ENCODE results near the gene PSMF1. TPM values are rescaled to one million over a fixed set of nuclear protein-coding genes. Genes with fewer than 3 reads are reported as not detected.

The PSMF1 gene
- total RNA-seq, 1 experiment from 2014 or later: 90.8 TPM

DNA sequence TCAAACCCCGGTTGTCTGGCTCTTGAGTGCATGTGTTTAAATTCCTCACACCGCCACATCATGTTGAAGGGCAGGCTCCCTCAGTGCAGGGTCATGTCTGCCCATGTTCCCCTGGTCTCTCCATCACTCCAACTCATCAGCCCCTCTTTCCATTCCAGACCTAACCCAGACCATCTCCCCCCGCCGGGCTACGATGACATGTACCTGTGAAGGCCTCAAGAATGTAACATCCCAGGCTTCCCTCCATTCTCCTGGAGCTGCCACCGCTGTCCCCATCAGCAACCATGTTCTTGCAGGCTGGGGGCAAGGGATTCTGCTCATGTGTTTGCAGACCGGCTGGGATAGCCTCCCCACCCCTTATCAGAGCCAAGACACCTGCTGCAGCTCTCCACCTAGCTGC lies 46.5 kb downstream of the PSMF1 start:
- H3K4ac ChIP-seq (ENCODE audit: low read depth, low read length): no peak overlapping the region
- H3K36me3 Mint-ChIP-seq (ENCODE audit: insufficient read depth in 1 of 3, low read depth in 3 of 3): peaks cover 37 to 84% (median 73%) of the 10 kb centered on the region in 3 experiments; a peak in 6 of 7 replicates

More for the DNA sequence above, 46.5 kb downstream of the PSMF1 start:
- Histone ChIP-seq H3K18ac (ENCODE audit: insufficient read length, low read depth, low read length) (no peak overlapping the region), H3K27ac (ENCODE audit: insufficient read length, low read depth, low read length) (no peak overlapping the region), H2BK20ac (ENCODE audit: low read depth, low read length, poor library complexity, severe bottlenecking) (no peak overlapping the region), H3K56ac (ENCODE audit: insufficient read length, low read depth, low read length) (no peak overlapping the region), H3K9ac (ENCODE audit: extremely low read depth, insufficient read length, low read length) (no peak overlapping the region), H4K5ac (ENCODE audit: insufficient read length, low read depth, low read length) (no peak overlapping the region), H3K23ac (ENCODE audit: insufficient read length, low read depth, low read length) (no peak overlapping the region), H3K27me3 (ENCODE audit: insufficient read depth, low read length) (no peaks in the 10 kb centered on the region; the same call in 1 of the 2 replicates), H4K91ac (ENCODE audit: insufficient read length, low read depth, low read length) (no peak overlapping the region), H3K79me2 (ENCODE audit: insufficient read depth, low read length) (no peaks in the 10 kb centered on the region; the same call in 1 of the 2 replicates), H2AK5ac (ENCODE audit: insufficient read length, low read length) (no peak overlapping the region), H2BK120ac (ENCODE audit: low read depth, low read length, poor library complexity, severe bottlenecking) (no peak overlapping the region), H3K14ac (ENCODE audit: insufficient read depth, low read length) (no peak overlapping the region), H3K23me2 (ENCODE audit: insufficient read length, low read depth, low read length, poor library complexity, severe bottlenecking) (no peaks in the 10 kb centered on the region), H4K8ac (replicated peaks; ENCODE audit: insufficient read length, low read depth, low read length) (no peak overlapping the region), H2AFZ (ENCODE audit: low read length) (no peak overlapping the region), H3K4me1 (ENCODE audit: insufficient read depth, low read length) (no peaks in the 10 kb centered on the region), H3K79me1 (ENCODE audit: insufficient read depth, low read depth, low read length, poor library complexity, severe bottlenecking) (no peaks in the 10 kb centered on the region), H4K20me1 (ENCODE audit: control insufficient read depth, insufficient read depth, insufficient read length) (no peaks in the 10 kb centered on the region), H3T11ph (ENCODE audit: low read length) (no peak overlapping the region), H2BK12ac (ENCODE audit: insufficient read length, low read depth, low read length) (no peak overlapping the region), H3K4me2 (ENCODE audit: insufficient read depth, insufficient read length, low read length) (no peak overlapping the region), H2BK5ac (ENCODE audit: insufficient read length, low read length) (no peak overlapping the region), H2BK15ac (ENCODE audit: low read depth, low read length) (no peak overlapping the region), H3K9me3 (ENCODE audit: control insufficient read depth, low read depth, low read length) (no peaks in the 10 kb centered on the region)
- no peak overlapping the region for H3K27ac Mint-ChIP-seq
- no peaks in the 10 kb centered on the region for H3K4me1 Mint-ChIP-seq
- WGBS (ENCODE audit: extremely low coverage, insufficient read length, low lambda C conversion rate): no CpG with 5 or more reads among the region's 7 CpGs
- H3K4me3 Mint-ChIP-seq: no peak overlapping the region
- no peaks in the 10 kb centered on the region for H3K27me3 Mint-ChIP-seq (ENCODE audit: low read depth)
- H3K9me3 Mint-ChIP-seq: no peaks in the 10 kb centered on the region
- DNase-seq: no peak
- TF ChIP-seq, protein P1, sequence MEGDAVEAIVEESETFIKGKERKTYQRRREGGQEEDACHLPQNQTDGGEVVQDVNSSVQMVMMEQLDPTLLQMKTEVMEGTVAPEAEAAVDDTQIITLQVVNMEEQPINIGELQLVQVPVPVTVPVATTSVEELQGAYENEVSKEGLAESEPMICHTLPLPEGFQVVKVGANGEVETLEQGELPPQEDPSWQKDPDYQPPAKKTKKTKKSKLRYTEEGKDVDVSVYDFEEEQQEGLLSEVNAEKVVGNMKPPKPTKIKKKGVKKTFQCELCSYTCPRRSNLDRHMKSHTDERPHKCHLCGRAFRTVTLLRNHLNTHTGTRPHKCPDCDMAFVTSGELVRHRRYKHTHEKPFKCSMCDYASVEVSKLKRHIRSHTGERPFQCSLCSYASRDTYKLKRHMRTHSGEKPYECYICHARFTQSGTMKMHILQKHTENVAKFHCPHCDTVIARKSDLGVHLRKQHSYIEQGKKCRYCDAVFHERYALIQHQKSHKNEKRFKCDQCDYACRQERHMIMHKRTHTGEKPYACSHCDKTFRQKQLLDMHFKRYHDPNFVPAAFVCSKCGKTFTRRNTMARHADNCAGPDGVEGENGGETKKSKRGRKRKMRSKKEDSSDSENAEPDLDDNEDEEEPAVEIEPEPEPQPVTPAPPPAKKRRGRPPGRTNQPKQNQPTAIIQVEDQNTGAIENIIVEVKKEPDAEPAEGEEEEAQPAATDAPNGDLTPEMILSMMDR (conservative IDR thresholded peaks at IDR 0.05): no peak
